ENCODE results near the gene GABPB2.
A peak's percentile ranks its signal among the peaks of the same experiment; 100 is the strongest.

GABPB2 gene

DNA sequence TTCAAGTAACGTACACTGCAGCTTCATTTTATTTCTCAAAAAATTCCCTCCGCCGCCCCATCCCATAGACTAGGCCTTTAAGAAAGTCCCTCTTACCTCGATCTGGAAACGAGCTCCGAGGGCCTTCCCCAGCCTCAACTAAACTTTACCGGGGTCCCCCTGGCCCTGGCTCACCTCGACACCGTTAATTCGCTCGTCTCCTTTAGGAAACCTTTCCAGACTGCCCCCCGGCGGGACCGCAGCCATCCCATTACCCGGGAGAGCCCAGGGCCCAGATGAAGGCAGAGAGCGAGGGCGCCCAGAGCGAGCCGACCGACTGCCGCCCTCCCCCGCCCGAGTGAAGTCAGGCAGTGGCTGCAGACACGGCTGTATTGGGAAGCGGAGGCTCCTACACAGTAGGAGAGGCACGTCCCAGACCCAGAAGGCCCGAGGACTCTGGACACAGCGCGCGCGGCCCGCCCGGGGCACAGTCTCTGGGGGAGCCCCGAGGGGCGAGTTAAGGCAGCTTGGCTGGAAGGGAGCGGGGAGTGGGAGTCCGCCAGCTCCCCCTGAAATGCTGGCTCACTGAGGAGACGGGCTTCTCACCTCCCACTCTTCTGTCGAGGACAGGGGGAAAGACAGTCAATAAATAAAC, 61.3 kb downstream of the GABPB2 start:
- Histone ChIP-seq H3K4me3 (ENCODE audit: low read depth in 1 of 2, low read length in 2 of 2) (peak overlapping the region; percentile 68 to 69), H3K36me3 (ENCODE audit: control insufficient read depth in 1 of 2, insufficient read depth in 2 of 2, low read length in 2 of 2) (peaks cover 0 to 4% of the 10 kb centered on the region in 2 donors), H3K27me3 (ENCODE audit: control insufficient read depth in 1 of 2, insufficient read depth in 2 of 2, low read length in 2 of 2) (no peaks in the 10 kb centered on the region), H3K27ac (ENCODE audit: low read depth, low read length) (no peak overlapping the region), H3K9me3 (ENCODE audit: control insufficient read depth in 1 of 2, low read length in 2 of 2) (no peaks in the 10 kb centered on the region), H3K4me1 (ENCODE audit: control insufficient read depth in 1 of 2, insufficient read depth in 2 of 2, low read length in 2 of 2) (peaks cover 7 to 14% of the 10 kb centered on the region in 2 donors), H3K9ac (ENCODE audit: low read depth in 1 of 2, low read length in 2 of 2) (peak overlapping the region; percentile 36 to 38)

DNA sequence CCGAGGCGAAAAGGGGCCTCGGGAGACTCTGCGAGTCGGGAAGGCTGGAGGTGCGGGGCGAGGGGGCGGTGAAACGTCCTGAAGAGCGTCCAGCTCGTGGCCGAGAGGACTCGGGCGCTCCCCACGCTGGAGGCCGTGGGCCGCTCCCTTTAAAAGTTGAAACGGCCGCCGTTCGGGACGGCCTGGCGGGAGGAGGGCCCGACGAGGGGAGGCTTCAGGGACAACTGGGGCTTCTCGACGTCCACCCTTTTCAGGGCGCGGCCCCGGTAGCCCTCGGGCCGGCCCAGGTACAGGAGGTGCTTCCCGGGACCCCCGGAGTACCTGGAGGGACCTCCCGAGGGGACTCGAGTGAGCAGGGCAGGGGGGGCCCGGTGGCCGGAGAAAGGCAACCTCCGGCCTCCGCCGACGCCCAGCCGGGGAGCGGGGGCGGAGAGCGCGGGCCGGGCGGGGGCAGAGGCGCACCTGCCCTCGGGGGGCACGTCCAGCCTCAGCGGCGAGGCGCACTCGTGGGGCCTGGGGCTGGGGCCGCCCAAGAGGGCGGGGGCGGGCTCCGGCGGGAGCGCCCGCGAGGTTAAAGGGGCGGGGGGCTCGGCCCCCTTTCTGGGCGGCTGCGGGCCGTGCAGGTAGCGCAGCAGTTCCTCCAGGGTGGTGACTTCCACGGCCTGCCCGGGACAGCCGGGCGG, 61.9 kb downstream of the GABPB2 start:
- Histone ChIP-seq H3K4me3 (ENCODE audit: low read depth in 1 of 2, low read length in 2 of 2) (peak overlapping the region in 1 of 2 donors; percentile 68), H3K36me3 (ENCODE audit: control insufficient read depth in 1 of 2, insufficient read depth in 2 of 2, low read length in 2 of 2) (peaks cover 0 to 6% of the 10 kb centered on the region in 2 donors), H3K4me1 (ENCODE audit: control insufficient read depth in 1 of 2, insufficient read depth in 2 of 2, low read length in 2 of 2) (peaks cover 7 to 14% of the 10 kb centered on the region in 2 donors), H3K27ac (ENCODE audit: low read depth, low read length) (no peak overlapping the region), H3K27me3 (ENCODE audit: control insufficient read depth in 1 of 2, insufficient read depth in 2 of 2, low read length in 2 of 2) (no peaks in the 10 kb centered on the region), H3K9me3 (ENCODE audit: control insufficient read depth in 1 of 2, low read length in 2 of 2) (no peaks in the 10 kb centered on the region), H3K9ac (ENCODE audit: low read depth in 1 of 2, low read length in 2 of 2) (no peak overlapping the region)

DNA sequence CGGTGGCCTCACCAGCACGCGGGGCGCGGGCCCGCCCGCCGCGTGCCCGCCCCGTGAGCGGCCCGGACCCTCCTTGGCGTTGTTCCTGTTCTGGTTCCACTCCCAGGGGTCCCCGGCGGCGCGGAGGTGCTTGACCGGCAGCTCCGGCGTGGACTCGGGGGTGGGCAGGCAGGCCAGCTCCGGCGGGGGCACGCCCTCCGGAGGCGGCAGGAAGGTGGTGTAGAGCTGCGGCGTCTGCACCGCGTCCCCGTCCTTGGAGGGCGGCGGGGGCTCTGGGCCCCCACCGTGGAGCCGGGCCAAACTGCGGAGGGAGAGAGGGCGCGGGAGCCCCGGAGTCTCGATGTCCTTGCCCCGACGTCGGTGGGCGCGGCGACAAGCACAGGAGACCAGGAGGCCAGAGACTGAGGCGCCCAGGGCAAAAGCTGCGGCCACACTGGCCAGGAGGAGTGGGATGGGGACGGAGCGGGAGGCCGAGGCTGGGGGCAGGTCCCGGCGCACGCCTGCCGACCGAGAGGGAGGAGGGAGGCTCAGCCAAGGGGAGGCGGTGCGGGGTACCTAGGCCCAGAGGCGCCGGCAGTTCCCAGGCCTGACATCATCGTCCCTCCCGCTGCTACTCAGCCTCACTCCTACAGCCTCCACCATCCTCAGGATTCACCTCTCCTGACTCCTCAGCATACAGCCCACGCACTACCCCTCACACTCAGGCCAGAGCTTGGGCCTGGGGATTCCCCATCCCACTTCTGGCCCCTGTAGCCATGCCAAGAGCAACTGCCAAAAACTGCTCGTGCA, 62.7 kb downstream of the GABPB2 start:
- H3K36me3 ChIP-seq (ENCODE audit: control insufficient read depth in 1 of 2, insufficient read depth in 2 of 2, low read length in 2 of 2): peaks cover 0 to 11% of the 10 kb centered on the region in 2 donors
- no peaks in the 10 kb centered on the region for H3K9me3 ChIP-seq (ENCODE audit: control insufficient read depth in 1 of 2, low read length in 2 of 2)
- H3K4me1 ChIP-seq (ENCODE audit: control insufficient read depth in 1 of 2, insufficient read depth in 2 of 2, low read length in 2 of 2): peaks cover 7 to 14% of the 10 kb centered on the region in 2 donors
- no peak overlapping the region for H3K4me3 ChIP-seq (ENCODE audit: low read depth in 1 of 2, low read length in 2 of 2)
- H3K27ac ChIP-seq (ENCODE audit: low read depth, low read length): no peak overlapping the region
- no peak overlapping the region for H3K9ac ChIP-seq (ENCODE audit: low read depth in 1 of 2, low read length in 2 of 2)
- H3K27me3 ChIP-seq (ENCODE audit: control insufficient read depth in 1 of 2, insufficient read depth in 2 of 2, low read length in 2 of 2): no peaks in the 10 kb centered on the region

DNA sequence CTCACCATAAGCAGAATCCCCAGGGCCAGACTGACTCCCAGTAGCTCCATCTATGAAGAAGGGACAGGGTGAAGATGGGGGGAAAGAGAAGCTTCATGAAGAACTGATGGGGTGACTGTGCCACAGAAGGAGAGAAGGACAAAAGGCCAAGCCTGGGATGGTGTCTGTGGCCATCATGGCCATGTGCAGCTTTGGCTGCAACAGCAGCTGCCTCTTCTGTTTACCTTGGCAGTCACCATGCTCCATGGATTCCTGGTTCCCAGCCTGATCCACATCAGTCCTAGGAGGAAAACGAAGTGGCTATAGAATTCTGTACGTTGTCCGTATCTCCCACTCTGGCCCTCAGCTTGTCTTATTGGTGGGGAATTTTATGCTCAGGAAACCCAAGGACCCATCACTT, 63.8 kb downstream of the GABPB2 start:
- Histone ChIP-seq H3K4me3 (ENCODE audit: low read depth in 1 of 2, low read length in 2 of 2) (no peak overlapping the region), H3K9me3 (ENCODE audit: control insufficient read depth in 1 of 2, low read length in 2 of 2) (no peaks in the 10 kb centered on the region), H3K4me1 (ENCODE audit: control insufficient read depth in 1 of 2, insufficient read depth in 2 of 2, low read length in 2 of 2) (peaks cover 7 to 14% of the 10 kb centered on the region in 2 donors), H3K27me3 (ENCODE audit: control insufficient read depth in 1 of 2, insufficient read depth in 2 of 2, low read length in 2 of 2) (no peaks in the 10 kb centered on the region), H3K36me3 (ENCODE audit: control insufficient read depth in 1 of 2, insufficient read depth in 2 of 2, low read length in 2 of 2) (peaks cover 0 to 11% of the 10 kb centered on the region in 2 donors), H3K9ac (ENCODE audit: low read depth in 1 of 2, low read length in 2 of 2) (no peak overlapping the region), H3K27ac (ENCODE audit: low read depth, low read length) (no peak overlapping the region)

DNA sequence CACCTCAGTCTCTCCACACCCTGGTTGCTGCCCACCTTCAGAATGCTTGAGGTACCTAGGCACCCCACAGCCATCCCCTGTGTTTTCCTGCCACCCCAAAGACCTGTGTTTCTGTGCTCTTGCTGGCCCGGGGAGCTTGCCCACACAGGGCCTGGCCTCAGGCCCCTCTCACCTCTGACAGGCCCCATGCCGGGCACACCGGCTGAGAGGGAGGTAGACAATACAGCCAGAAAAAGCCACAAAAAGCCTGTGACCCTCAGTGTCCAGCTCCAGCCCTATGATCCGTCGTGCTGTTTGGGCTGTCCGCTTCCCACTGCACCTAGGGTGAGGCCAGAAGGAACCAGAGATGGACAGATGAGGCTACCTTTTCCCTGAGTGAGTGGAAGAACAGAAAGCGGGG, 64.4 kb downstream of the GABPB2 start:
- H3K4me1 ChIP-seq (ENCODE audit: control insufficient read depth in 1 of 2, insufficient read depth in 2 of 2, low read length in 2 of 2): peaks cover 7 to 14% of the 10 kb centered on the region in 2 donors
- no peaks in the 10 kb centered on the region for H3K9me3 ChIP-seq (ENCODE audit: control insufficient read depth in 1 of 2, low read length in 2 of 2)
- no peaks in the 10 kb centered on the region for H3K27me3 ChIP-seq (ENCODE audit: control insufficient read depth in 1 of 2, insufficient read depth in 2 of 2, low read length in 2 of 2)
- no peak overlapping the region for H3K4me3 ChIP-seq (ENCODE audit: low read depth in 1 of 2, low read length in 2 of 2)
- H3K9ac ChIP-seq (ENCODE audit: low read depth in 1 of 2, low read length in 2 of 2): no peak overlapping the region
- H3K36me3 ChIP-seq (ENCODE audit: control insufficient read depth in 1 of 2, insufficient read depth in 2 of 2, low read length in 2 of 2): peaks cover 0 to 11% of the 10 kb centered on the region in 2 donors
- no peak overlapping the region for H3K27ac ChIP-seq (ENCODE audit: low read depth, low read length)

DNA sequence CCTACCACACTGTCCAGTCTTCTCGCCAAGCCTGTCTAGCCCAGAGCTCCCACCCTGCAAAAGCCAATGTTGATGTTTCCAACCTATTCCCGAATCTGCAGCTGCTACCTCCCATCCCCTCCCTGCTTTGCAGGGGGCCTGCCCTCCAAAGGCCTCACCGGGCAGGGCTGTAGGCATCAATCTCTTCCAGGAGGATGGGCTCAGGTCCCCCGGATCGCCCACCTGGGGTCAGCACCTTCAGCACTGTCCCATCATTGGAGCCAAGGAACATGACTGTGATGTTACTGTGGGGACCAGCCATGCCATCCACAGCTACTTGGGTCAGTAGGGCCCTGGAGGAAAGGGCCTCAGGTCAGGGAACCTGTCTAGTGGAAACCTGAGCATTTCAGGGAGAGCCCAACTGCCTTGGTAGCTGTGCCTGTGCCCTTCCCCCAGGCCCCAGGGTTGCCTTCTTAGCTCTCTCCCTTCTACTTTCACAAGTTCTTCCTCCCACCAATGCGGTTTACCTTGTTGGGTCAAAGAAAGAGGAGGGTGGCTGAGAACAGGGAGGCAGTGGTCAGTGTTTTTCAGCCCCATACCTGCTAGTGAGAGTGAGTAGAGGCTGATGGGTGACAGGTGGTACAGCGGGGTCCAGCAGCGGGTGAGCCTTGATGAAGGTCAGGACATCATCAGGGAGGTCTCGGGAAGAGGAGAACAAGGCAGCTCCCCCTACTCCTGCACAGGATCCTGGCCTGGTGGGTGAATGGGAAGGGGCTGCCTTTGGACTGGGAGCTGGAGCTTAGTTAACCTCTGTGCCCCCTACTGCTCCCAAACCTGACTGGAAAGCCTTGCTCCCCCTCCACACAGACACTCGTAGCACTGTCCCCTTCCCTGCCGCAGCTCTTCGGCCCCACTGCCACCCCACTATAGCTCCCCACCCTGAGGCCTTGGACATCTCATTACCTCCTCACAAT, 65.1 kb downstream of the GABPB2 start:
- Histone ChIP-seq H3K4me3 (ENCODE audit: low read depth in 1 of 2, low read length in 2 of 2) (no peak overlapping the region), H3K36me3 (ENCODE audit: control insufficient read depth in 1 of 2, insufficient read depth in 2 of 2, low read length in 2 of 2) (peaks cover 0 to 11% of the 10 kb centered on the region in 2 donors), H3K4me1 (ENCODE audit: control insufficient read depth in 1 of 2, insufficient read depth in 2 of 2, low read length in 2 of 2) (peaks cover 5 to 14% of the 10 kb centered on the region in 2 donors), H3K9me3 (ENCODE audit: control insufficient read depth in 1 of 2, low read length in 2 of 2) (no peaks in the 10 kb centered on the region), H3K27me3 (ENCODE audit: control insufficient read depth in 1 of 2, insufficient read depth in 2 of 2, low read length in 2 of 2) (no peaks in the 10 kb centered on the region), H3K27ac (ENCODE audit: low read depth, low read length) (no peak overlapping the region), H3K9ac (ENCODE audit: low read depth in 1 of 2, low read length in 2 of 2) (no peak overlapping the region)

DNA sequence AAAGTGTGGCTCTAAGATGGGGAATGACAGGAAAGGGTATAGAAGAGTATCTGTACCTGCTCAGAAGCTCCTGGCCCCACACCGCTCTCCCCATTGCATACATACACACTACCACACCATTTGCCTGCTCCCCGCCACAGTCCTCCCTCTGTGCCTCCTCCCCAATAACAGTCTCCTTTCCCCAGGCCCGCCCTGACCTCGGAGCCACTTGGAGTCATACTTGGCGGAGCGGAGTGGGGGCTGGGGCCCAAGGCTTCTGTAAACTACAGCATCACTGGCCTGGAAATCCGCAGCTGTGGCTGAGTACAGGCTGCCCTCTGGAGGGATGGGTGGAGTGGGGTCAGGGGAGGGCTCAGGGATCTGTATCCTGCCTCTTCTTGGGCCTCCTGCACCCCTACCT, 67.2 kb downstream of the GABPB2 start:
- H3K4me1 ChIP-seq (ENCODE audit: control insufficient read depth in 1 of 2, insufficient read depth in 2 of 2, low read length in 2 of 2): no peaks in the 10 kb centered on the region
- H3K4me3 ChIP-seq (ENCODE audit: low read depth in 1 of 2, low read length in 2 of 2): no peak overlapping the region

DNA sequence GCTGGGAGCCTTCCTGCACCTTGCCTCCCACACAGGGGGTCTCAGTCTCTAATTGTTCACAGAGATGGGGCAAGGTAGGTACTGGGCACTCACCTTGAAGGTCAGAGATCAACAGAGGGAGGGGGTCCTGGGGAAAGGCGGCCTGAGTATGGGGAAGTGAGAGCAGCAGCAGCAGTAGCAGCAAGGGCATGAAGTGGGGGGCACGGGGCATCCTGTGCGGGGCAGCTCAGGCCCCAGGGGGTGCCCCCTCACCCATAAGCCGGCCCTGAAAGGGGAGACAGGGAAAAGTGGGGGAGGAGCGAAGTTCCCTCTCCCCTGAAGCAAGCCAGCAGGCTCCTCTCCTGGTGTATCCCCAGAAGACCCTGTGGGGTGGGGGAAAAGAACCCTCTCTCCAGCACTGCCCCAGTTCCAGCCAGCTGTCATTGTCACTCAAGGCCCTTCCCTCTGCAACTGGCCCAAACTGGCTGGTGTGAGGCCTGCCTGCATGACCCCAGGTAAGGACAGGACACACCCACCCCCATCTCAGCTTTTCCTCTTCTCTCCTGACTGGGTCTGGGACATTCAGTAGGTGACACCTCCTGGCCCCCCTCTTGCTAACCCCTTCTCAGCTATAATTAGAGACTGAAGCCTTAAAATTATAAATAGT, 72.0 kb downstream of the GABPB2 start:
- Histone ChIP-seq H3K9me3 (ENCODE audit: control insufficient read depth in 1 of 2, low read length in 2 of 2) (no peaks in the 10 kb centered on the region), H3K4me1 (ENCODE audit: control insufficient read depth in 1 of 2, insufficient read depth in 2 of 2, low read length in 2 of 2) (peaks cover 7 to 18% of the 10 kb centered on the region in 2 donors), H3K4me3 (ENCODE audit: low read depth in 1 of 2, low read length in 2 of 2) (no peak overlapping the region), H3K27me3 (ENCODE audit: control insufficient read depth in 1 of 2, insufficient read depth in 2 of 2, low read length in 2 of 2) (peaks cover 0 to 6% of the 10 kb centered on the region in 2 donors), H3K36me3 (ENCODE audit: control insufficient read depth in 1 of 2, insufficient read depth in 2 of 2, low read length in 2 of 2) (peaks cover 0 to 5% of the 10 kb centered on the region in 2 donors), H3K9ac (ENCODE audit: low read depth in 1 of 2, low read length in 2 of 2) (no peak overlapping the region), H3K27ac (ENCODE audit: low read depth, low read length) (no peak overlapping the region)

More for the DNA sequence above, 67.2 kb downstream of the GABPB2 start:
- Histone ChIP-seq H3K27ac (ENCODE audit: low read depth, low read length) (no peak overlapping the region), H3K27me3 (ENCODE audit: control insufficient read depth in 1 of 2, insufficient read depth in 2 of 2, low read length in 2 of 2) (no peaks in the 10 kb centered on the region), H3K36me3 (ENCODE audit: control insufficient read depth in 1 of 2, insufficient read depth in 2 of 2, low read length in 2 of 2) (peaks cover 0 to 11% of the 10 kb centered on the region in 2 donors), H3K9ac (ENCODE audit: low read depth in 1 of 2, low read length in 2 of 2) (no peak overlapping the region), H3K9me3 (ENCODE audit: control insufficient read depth in 1 of 2, low read length in 2 of 2) (no peaks in the 10 kb centered on the region)

DNA sequence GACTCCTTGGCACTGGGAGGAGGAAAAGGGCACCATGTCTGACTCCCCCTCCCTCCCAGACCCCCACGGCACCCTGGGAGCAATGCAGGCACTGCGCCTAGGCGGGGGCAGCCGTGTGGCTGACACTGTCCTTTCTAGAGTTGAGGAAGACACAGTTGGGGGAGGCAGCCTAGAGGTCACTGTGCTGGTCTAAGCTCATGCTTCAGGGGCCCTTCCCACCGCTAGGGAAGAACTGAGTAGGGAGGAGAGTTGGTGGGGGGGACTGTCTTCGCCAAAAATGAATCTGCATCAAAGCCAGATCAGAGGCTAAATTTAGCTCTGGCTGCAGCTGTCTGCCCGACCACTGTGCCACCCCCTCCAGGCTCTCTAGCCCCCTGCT, 72.5 kb downstream of the GABPB2 start:
- H3K4me1 ChIP-seq (ENCODE audit: control insufficient read depth in 1 of 2, insufficient read depth in 2 of 2, low read length in 2 of 2): peaks cover 7 to 18% of the 10 kb centered on the region in 2 donors
- H3K36me3 ChIP-seq (ENCODE audit: control insufficient read depth in 1 of 2, insufficient read depth in 2 of 2, low read length in 2 of 2): peaks cover 0 to 2% of the 10 kb centered on the region in 2 donors
- H3K9ac ChIP-seq (ENCODE audit: low read depth in 1 of 2, low read length in 2 of 2): no peak overlapping the region
- no peak overlapping the region for H3K4me3 ChIP-seq (ENCODE audit: low read depth in 1 of 2, low read length in 2 of 2)
- H3K27me3 ChIP-seq (ENCODE audit: control insufficient read depth in 1 of 2, insufficient read depth in 2 of 2, low read length in 2 of 2): peaks cover 0 to 6% of the 10 kb centered on the region in 2 donors
- H3K27ac ChIP-seq (ENCODE audit: low read depth, low read length): no peak overlapping the region
- H3K9me3 ChIP-seq (ENCODE audit: control insufficient read depth in 1 of 2, low read length in 2 of 2): no peaks in the 10 kb centered on the region

All from duodenal mucosa (tissue), 2 donors.